Measurements from ENCODE around the gene NPR2. TPM values are rescaled to one million over a fixed set of nuclear protein-coding genes. Genes with fewer than 3 reads are reported as not detected.

Gene NPR2
- total RNA-seq, 3 donors from 2014 or later = 8.8 to 31.8 (median 12.0) TPM

DNA sequence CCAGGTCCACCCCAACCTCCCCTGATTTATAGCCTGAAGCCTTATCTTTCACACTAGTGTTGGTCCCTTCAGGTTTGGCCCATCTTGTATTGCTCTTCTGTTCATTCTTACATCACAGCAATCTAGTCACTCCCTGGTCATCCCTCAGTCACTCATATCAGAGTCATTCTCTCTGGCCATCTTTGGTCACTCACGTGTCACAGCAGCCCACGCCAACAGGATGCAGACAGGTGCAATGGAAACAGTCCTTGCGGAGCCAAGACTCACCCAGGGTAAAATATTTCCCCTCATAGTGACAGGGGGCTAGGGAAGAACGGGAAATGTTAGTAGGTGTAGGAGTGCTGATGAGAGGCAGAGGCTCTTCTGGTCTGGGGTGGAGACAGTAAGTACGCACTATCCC is 37.9 kb upstream of the NPR2 start:
- H3K4me1 ChIP-seq (ENCODE audit: low read depth) = peaks cover 28% of the 10 kb centered on the region
- no peak overlapping the region for H3K4me3 ChIP-seq
- H3K9me3 ChIP-seq = no peaks in the 10 kb centered on the region
- intact Hi-C loops (cut with DNase I, micrococcal nuclease) = no loop called here
- DNase-seq = no peak
- H3K36me3 ChIP-seq (ENCODE audit: low read depth) = no peaks in the 10 kb centered on the region
- no peak for ATAC-seq
- TF ChIP-seq, protein P1, sequence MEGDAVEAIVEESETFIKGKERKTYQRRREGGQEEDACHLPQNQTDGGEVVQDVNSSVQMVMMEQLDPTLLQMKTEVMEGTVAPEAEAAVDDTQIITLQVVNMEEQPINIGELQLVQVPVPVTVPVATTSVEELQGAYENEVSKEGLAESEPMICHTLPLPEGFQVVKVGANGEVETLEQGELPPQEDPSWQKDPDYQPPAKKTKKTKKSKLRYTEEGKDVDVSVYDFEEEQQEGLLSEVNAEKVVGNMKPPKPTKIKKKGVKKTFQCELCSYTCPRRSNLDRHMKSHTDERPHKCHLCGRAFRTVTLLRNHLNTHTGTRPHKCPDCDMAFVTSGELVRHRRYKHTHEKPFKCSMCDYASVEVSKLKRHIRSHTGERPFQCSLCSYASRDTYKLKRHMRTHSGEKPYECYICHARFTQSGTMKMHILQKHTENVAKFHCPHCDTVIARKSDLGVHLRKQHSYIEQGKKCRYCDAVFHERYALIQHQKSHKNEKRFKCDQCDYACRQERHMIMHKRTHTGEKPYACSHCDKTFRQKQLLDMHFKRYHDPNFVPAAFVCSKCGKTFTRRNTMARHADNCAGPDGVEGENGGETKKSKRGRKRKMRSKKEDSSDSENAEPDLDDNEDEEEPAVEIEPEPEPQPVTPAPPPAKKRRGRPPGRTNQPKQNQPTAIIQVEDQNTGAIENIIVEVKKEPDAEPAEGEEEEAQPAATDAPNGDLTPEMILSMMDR (IDR thresholded peaks at IDR 0.05) = no peak

DNA sequence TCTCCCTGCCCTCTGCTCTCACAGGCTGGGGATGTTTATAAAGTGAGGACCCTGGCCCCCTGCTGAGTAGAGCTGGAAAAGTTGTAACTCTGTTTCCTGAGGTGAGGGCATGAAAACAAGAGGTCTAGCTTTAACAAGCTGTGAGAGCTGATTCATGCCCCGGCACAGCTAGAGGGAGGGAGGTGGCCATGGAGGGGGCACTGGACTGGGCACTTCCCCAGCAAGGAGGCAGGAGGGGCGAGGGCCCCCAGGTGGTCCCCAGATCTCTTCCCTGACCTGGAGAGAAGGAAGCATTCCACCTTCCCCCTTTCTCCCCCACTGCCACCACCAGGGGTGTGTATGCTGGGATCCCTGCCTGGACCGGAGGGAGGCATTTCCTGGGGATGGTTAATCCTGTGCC is 37.1 kb upstream of the NPR2 start, which contains the start of gene MSMP:
MSMP (minus strand) TSS at position 13 of the 400 bp plus-strand sequence. CDS start 147 bp downstream, outside the sequence.
- TF ChIP-seq, protein P1 (IDR thresholded peaks at IDR 0.05) = no peak
- intact Hi-C loops (cut with DNase I, micrococcal nuclease) = no loop called here
- no peaks in the 10 kb centered on the region for H3K36me3 ChIP-seq (ENCODE audit: low read depth)

DNA sequence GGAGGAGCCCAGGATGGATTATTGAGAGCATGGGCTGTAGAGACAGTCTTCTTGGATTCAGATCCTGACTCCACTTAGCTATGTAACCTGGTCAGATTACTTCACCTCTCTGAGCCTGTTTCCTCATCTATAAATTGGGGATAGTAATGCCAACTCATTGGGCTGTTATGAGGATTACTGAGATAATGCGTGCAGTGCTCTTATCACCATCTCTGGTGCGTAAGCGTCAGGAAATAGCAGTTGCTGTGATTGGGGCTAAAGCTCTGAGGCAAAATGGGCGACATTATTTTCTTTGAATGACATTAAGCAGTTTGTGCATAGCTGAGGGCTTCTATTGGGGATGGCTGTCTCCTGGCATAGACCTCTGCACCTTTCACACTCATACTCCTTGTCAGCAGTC is 36.3 kb upstream of the NPR2 start:
- intact Hi-C loops (cut with DNase I, micrococcal nuclease) = no loop called here
- ATAC-seq = no peak
- no peaks in the 10 kb centered on the region for H3K9me3 ChIP-seq
- TF ChIP-seq, protein P1 (IDR thresholded peaks at IDR 0.05) = no peak
- H3K4me1 ChIP-seq (ENCODE audit: low read depth) = peaks cover 27% of the 10 kb centered on the region
- DNase-seq = no peak
- no peak overlapping the region for H3K4me3 ChIP-seq
- H3K36me3 ChIP-seq (ENCODE audit: low read depth) = no peaks in the 10 kb centered on the region

More for the DNA sequence above, 37.1 kb upstream of the NPR2 start, which contains the start of gene MSMP:
- DNase-seq (no peak), ATAC-seq (no peak)
- Histone ChIP-seq H3K4me3 (no peak within 1 kb of the TSS), H3K9me3 (no peaks in the 10 kb centered on the region), H3K4me1 (ENCODE audit: low read depth) (peaks cover 32% of the 10 kb centered on the region)

DNA sequence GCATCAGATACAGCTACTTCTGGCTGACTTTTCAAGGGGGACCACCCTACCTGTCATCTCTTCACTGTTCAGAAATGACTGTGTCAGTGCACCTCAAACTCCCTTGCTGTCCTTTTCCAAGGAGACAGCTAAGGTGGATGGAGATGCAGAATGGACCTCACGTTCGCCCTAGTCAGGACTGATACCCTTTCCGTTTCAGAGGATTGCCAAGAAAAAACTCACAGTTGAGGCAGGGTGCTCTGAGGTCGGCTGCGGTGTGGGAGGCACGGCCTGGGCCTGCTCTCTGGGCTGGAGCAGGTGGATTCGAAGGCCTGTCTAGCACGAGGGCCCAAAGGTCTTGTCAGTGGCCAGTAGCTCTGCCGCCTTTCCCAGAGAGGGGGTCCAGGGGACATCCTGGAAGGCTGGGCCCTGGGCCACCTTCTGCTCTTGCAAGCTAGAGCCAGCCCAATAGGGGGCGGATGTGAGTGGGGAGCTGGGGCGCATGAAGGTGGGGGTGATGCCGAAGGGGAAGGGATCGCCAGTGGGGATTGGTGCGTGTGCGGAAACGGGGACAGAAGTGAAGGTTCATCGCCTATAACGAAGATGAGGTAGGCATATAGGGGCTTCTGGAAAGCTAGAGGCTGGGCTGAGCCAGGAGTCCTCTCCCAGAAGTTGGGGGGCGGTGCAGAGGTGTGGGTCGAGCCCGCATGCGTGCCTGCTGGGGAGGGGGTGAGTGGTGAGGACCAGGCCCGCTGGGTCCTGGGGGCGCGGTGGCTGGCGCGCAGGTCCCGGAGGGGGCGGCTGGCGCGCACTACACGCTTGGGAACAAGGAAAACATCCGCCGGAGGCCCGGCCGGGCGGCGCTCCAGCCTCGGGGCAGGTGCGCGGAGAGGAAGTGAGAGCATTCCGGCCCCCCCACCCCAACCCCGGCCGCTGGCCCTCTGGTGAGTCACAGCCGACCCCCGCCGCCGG is 34.8 kb upstream of the NPR2 start:
- Histone ChIP-seq H3K4me3 (peak overlapping the region; percentile 22), H3K9me3 (no peaks in the 10 kb centered on the region), H3K36me3 (ENCODE audit: low read depth) (no peaks in the 10 kb centered on the region), H3K4me1 (ENCODE audit: low read depth) (peaks cover 19% of the 10 kb centered on the region)
- DNase-seq = peak; percentile 84 to 91 (median 87)
- TF ChIP-seq, protein P1 (IDR thresholded peaks at IDR 0.05) = peak; percentile 76
- ATAC-seq = peak; percentile 87
- intact Hi-C loops (cut with DNase I, micrococcal nuclease) = no loop called here

DNA sequence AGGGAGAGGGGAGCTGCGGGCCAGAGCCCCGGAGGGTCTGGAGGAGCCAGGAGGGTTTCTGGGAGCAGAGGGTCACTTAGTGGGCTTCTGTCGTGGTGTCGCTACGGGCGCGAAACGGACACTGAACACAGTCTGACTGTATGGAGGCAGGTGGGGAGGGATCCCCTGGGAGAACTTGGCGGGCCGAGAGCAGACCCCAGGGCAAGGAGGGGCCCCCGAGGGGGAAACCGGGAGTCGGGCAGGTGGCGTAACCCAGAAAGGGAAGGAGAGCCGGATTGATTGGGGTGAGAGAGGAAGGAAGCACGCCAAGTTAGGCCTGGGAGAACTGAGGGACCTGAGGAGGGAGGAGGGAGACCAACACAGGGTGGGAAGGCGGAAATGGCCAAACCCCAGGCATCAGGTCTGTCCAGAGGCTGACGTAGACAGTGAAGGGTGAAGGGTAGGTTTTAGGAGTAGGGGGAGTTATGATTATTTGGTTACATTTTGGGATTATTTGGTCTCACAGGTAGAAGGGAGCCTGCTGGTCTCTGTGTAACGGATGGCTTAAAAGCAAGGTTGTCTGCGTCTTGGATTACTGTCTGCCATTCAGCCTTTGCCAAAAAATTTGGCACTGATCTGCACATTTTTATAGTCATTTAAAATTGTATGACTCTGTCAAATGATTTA is 34.0 kb upstream of the NPR2 start:
- Histone ChIP-seq H3K4me1 (ENCODE audit: low read depth) (peaks cover 19% of the 10 kb centered on the region), H3K9me3 (no peaks in the 10 kb centered on the region), H3K36me3 (ENCODE audit: low read depth) (no peaks in the 10 kb centered on the region), H3K4me3 (peak overlapping the region; percentile 22)
- intact Hi-C loops (cut with DNase I, micrococcal nuclease) = no loop called here
- ATAC-seq (peak; percentile 75), DNase-seq (peak in 1 of 3 donors; percentile 63)
- TF ChIP-seq, protein P1 (IDR thresholded peaks at IDR 0.05) = no peak
